NCI-H2196 (cell line): Measurements from ENCODE around the gene COL6A5.
"Not testable (repeated sequence)": the region's sequence is repeated elsewhere in the genome, so short reads cannot be mapped to it uniquely, and the experiment has no call there.

Experiments used
- DNase-seq: peaks from one replicate; lab custom pipeline; 2025; ENCODE audit not compliant: unreplicated experiment; lab: John Stamatoyannopoulos, UW

Gene COL6A5, protein sequence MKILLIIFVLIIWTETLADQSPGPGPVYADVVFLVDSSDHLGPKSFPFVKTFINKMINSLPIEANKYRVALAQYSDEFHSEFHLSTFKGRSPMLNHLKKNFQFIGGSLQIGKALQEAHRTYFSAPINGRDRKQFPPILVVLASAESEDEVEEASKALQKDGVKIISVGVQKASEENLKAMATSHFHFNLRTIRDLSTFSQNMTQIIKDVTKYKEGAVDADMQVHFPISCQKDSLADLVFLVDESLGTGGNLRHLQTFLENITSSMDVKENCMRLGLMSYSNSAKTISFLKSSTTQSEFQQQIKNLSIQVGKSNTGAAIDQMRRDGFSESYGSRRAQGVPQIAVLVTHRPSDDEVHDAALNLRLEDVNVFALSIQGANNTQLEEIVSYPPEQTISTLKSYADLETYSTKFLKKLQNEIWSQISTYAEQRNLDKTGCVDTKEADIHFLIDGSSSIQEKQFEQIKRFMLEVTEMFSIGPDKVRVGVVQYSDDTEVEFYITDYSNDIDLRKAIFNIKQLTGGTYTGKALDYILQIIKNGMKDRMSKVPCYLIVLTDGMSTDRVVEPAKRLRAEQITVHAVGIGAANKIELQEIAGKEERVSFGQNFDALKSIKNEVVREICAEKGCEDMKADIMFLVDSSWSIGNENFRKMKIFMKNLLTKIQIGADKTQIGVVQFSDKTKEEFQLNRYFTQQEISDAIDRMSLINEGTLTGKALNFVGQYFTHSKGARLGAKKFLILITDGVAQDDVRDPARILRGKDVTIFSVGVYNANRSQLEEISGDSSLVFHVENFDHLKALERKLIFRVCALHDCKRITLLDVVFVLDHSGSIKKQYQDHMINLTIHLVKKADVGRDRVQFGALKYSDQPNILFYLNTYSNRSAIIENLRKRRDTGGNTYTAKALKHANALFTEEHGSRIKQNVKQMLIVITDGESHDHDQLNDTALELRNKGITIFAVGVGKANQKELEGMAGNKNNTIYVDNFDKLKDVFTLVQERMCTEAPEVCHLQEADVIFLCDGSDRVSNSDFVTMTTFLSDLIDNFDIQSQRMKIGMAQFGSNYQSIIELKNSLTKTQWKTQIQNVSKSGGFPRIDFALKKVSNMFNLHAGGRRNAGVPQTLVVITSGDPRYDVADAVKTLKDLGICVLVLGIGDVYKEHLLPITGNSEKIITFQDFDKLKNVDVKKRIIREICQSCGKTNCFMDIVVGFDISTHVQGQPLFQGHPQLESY (N-terminal part only)

DNA sequence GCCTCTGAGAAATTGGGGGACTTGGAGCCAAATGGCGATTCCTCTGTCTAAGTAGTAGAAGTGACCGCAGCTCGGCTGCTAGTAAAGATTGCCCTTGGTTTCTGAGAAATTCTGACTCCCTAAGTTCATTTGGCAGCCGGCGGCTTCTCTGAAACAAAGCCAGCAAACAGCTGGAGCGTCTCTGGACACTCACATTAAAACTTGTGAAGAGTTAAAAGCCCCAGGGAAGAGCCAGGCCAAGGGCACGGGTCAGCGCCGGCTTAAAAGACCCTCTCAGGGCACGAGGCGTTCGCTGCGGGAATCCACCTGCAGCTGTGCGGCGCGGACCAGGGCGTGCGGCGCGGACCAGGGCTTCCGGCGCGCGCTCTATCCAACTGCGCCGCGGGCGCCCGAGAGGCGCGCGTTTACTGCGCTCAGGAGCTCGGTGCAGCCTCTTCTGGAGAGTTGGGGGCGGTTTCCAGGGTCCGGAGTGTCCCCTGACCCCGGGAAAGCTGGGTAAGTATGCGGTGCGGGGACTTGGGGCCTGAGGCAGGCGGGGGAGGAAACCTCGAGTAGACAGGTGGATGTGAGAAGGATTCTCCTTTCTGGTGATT is at the start of gene COL6A5:
Gene COL6A5, plus strand, starts transcription at position 186 of the 593 bp plus-strand sequence. CDS start 27,967 bp downstream, outside the sequence.
- no peak for DNase-seq

DNA sequence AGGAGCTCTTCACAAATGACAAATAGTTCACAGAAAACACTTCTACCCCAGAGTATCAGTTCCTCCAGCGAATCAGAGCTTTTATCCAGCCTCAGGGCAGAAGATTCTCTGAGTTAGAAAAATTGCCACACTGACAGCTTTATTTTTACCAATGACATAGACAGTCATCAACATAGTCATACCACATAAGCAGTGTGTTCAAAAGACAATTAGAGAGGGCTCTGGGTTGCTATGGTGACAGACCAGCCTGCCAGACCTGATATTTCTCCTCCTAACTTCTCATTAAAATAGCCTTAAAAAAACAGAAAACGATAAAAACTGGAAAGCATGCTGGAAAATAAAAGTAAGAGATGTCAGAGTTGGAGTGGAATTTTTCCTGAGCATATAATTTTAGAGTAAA is 45.9 kb upstream of the COL6A5 start:
- no peak for DNase-seq

DNA sequence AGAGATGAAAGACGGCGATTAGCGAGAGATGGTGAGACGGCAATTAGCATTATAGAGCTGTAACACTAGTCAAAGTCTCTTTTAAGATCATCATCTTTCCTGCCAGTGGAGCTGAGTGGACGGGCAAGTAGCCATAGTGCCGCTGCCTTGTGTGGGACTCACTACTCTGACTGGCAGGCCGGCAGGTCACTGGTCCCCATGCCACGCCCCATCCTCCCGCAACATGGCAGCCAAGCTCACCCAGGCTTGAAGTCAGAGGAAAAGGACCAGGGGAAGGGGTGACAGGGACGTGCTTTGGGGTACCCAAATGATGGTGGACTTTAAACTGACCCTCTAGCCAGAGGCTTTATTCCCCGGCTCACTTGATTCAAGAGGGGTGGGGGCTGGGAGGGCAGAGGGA is 44.6 kb upstream of the COL6A5 start:
- DNase-seq: no peak

DNA sequence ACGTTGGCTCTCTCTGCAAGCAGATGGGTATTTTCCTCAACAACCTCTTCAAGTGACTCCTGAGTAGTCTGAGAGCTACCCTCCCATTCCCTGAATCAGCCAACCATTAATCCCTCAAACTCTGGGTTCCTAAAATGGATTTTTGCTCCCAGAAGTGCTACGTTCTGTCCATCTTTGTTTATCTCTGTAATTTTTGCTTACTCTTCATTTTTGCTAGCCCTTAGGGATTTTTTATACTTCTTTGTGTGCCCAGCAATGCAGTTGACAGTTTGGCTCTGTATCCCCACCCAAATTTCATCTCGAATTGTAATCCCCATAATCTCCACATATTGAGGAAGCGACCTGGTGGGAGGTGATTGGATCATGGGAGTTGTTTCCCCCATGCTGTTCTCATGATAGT is 35.4 kb upstream of the COL6A5 start:
- no peak for DNase-seq

DNA sequence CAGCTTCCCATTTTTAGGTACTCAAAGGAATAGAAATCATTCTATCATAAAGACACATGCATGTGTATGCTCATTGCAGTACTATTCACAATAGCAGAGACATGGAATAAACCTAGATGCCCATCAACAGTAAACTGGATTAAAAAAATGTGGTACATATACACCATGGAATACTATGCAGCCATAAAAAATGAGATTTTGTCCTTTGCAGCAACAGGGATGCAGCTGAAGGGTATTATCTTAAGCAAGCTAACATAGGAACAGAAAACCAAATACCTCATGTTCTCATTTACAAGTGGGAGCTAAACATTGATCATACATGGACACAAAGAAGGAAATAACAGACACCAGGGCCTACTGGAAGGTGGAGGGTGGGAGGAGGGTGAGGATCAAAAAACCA is 33.1 kb upstream of the COL6A5 start:
- DNase-seq: no peak

DNA sequence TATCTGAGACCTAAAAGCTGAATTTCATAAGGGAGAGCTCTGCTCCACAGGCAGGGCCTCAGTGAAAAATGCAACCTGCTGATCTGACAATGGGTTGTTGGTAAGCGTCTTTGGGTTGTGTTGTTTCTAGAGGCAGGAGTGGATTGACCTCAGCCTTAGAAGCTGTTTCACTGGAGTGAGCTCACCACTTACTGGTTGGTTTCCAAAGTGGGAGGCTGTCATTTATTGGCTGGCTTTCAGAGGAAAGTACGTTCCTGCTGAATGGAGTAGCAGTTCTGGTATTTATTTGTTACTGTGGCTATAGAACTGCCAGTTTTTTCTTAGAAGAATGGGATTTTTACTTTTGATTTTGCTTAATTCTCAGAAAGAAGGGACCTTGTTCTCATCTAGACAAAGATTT is 29.3 kb upstream of the COL6A5 start:
- no peak for DNase-seq

DNA sequence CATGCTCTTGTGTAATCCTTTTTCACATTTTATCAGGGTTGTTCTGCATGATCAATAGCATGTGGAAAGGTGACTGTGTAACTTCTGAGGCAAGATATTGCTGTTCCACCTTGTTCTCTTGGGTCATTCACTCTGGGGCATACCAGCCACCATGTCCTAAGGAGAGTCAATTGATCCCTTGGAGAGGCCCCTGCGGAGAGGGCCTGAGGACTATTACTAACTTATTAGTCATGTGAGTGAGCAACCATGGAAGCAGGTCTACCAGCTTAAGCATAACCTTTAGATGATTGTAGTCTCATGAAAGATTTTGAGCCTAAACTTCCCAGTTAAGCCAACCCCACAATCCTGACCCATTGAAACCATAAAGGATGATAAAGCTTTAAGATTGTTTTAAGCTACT is 22.0 kb upstream of the COL6A5 start:
- DNase-seq: no peak

DNA sequence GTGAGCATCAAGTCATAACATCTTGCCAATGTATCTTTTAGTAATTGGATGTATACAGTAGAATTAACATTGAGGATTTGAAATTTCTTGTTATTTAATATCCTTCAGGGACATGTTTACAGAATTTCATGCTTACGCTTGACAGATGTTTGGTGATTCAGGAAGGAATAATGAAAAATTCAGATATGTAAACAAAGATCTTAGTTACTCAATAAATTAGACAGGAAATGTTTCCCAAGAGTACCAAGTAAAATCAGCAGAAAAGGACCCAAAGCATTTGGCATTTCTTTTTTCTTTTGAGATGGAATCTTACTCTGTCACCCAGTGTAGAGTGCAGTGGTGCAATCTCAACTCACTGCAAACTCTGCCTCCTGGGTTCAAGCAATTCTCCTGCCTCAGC is 4.7 kb upstream of the COL6A5 start:
- no peak for DNase-seq

DNA sequence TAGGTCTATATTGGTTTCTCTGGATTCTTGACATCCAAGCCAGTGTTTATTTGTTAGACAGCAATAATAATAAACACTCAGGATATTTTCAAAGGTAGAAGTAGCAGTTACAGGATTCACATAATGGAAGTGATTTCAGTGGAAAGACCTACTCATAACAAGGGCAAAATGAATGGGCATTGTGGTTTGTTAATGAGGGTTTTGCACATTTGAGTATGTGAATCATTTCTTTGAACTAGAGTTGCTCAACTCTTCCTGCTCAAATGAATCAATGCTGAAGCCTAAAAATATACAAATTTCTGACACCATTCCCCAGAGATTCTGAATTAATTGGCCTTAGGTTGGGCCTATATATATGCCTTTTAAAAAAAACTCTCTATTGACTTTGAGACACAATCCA is 4.1 kb upstream of the COL6A5 start:
- no peak for DNase-seq

DNA sequence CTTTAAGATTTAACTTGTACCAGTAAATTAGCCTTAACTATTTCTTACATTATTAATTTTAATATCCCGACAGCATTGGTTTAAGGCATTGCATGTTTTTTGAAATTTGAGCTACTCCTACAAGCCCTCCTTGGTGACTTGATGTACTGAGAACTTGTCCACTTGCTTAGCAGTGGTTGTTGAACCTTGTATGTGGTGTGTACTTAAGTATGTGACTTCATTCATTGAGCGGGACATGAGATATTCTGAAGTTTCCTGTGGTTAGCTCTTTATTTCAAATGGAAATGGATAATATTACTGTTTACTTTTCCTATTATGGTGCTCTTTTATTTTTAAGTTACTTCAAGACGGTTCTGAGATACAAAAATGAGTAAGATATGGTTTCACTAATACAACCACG is 3.6 kb upstream of the COL6A5 start:
- DNase-seq: no peak

DNA sequence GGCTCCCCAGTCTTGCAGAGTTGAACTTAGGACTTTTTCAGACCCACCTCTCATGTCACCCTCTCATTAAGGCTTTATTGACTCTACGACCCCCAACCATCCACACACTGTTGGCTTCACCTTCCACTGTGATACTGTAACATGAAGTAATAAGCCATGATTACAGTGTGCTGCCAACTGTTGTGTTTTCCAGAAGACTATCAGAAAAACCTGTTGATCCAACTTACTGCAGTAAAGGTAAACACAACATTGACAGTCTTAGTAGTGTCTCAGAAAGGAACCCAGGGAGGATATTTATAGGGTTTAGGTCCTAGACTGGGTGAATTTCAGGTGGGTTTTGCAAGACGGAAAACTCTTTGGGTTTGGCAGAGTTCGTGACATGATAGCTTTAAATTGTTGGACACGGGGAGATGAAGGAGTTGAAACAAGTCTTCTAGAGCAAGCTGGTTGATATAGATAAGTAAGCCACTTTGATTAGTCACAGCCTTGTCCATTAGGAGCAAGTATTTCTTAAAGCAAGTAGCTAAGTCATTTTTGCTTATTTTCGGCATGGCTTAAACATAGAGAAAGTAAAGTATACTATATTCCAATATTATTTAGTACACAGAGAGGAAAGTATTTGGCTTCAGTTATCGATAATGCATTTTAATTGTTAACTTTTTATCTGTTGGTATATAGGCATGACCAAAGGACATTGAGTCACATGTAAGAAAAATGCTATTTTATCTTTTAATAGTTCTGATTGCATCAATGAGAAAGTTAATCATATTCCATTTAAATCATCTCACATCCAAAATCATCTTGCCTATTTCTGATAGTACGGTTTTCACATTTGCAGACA is 2.4 kb upstream of the COL6A5 start:
- DNase-seq: no peak

DNA sequence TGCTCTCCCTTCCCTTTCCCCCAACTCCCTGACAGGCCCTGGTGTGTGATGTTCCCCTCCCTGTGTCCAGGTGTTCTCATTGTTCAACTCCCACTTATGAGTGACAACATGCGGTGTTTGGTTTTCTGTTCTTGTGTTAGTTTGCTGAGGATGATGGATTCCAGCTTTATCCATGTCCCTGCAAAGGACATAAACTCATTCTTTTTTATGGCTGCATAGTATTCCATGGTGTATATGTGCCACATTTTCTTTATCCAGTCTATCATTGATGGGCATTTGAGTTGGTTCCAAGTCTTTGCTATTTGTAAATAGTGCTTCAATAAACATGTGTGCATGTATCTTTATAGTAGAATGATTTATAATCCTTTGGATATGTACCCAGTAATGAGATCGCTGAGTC is 2.8 kb downstream of the COL6A5 start:
- not testable (repeated sequence) for DNase-seq

DNA sequence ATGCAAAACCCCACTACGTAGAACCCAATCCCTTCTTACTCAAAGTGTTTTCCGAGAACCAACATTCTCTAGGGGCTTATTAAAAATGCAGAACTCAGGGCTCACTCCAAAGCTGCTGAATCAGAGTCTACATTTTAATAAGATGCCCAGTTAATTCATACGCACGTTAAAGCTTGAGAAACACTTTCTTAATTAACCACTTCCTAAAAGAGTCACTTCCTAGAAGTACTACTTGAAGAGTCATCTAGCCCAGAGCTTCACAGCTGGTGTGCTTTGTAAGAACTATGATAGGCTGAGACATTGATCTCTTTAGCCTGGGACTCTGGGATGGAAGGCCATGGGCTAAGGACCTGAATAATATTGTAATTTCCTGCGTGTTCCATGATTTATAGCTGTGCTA is 9.0 kb downstream of the COL6A5 start:
- DNase-seq: no peak

DNA sequence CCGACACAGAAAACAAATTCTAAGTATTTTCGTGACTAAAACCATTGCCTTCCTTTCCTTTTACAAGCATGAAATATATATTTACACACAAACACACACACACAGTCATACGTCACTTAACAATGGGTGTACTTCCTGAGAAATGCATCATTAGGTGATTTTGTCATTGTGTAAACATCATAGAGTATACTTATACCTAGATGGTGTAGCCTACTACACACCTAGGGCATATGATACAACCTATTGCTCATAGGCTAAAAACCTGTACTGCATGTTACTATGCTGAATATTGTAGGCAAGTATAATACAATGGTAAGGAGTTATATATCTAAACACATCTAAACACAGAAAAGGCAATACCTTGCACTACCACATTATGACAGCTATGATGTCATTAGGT is 28.6 kb downstream of the COL6A5 start:
- DNase-seq: no peak

DNA sequence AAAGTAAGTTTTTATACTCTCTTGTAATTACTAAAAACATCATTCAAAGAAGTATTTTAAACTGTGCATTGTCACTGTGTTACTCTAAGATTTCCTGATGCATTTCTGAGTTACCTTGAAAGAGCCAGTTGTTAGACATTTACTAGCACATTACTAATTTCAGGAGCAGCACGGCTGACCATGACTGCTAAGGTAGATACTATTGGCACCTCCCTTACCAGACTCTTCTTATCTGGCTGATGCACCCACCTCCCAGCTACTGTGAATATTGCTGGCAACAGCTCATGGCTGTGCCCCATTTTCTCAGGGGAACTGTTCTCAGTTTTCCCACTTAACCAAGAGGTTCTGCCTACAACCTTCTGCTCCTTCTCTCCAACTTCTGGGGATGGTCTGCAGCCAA is 29.4 kb downstream of the COL6A5 start:
- DNase-seq: no peak

DNA sequence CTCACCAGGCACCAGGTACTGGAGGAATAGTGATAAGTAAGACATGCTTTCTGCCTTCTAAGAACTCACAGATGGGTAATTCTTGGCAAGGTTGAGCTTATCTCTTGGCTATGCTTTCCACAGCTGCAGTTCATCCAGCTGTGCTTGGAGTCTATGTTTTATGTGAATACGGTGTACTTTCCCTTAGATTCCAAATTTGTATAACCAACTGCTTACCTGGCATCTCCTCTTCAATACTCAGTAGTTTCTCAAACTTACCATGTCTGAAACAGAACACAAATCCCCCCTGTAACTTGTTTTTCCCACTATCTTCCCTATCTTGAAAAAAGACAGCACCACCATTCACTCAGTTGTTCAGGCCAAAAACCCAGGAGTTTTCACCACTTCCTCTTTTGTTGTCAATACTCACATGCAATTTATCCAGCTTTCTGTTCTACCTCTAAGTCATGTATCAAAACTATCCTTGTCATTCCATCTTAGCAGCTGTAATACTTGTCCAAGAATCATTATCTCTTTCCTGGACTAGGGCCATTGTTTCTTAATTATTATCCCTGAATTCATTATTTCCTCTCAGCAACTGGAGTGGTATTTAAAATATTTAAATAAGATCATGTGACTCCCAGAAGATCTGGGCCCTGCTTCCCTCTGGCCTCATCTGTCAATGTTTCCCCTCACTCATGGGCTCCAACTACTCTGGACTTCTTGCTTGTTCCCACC is 32.6 kb downstream of the COL6A5 start:
- no peak for DNase-seq

DNA sequence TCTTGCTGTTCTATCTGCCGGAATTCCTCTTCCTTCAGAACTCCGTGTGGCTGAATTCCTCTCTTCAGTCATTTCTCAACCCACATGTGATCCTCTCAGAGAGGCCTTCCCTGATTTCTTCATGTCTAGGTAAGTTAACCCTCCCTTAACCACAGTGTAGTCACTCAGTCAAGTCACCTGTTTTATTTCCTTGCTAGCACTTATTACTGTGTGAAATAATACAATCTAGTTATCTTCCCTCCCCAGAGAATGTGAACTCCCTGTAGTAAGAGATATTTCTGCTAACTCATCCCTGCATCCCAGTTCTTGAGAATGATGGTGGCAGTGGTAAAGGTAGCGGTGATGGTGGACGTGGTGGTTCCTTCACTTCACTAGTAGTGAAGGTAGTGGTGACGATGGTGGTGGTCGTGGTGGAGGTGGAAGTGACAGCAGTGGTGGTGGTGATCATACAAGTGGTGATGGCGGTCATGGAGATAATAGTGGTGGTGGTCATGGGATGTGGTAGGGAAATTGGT is 33.3 kb downstream of the COL6A5 start:
- no peak for DNase-seq

DNA sequence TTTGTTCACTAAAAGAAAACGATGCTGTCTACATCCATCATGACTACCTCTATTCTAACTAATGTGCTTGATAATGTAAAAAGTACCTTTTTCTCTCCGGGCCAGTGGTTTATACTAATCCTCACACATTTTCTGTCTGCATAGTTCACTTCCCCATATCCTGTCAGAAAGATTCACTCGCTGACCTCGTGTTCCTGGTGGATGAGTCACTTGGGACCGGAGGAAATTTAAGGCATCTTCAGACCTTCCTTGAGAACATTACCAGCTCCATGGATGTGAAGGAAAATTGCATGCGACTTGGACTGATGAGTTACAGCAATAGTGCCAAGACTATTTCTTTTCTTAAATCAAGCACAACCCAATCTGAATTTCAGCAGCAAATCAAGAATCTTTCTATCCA is 33.8 kb downstream of the COL6A5 start:
- DNase-seq: no peak

DNA sequence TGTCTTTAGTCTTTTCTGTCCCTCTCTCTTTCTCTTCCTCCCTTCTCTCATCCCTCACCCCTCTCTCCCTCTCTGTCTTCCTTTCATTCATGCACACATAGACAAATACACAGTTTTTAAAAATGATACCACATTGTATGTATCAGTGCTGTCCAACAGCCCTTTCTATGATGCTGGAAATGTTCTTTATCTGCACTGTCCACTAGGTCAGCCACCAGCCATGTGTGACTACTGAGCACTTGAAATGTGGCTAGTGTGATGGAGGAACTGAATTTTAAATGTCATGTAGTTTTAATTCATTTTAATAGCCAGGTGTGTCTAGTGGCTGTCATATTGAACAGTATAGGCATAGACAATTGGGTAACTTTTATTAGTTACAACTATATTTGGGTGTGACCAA is 34.9 kb downstream of the COL6A5 start:
- DNase-seq: no peak
